ENCODE measurements around the gene ARHGAP10.
"Not testable (repeated sequence)": the region's sequence is repeated elsewhere in the genome, so short reads cannot be mapped to it uniquely, and the experiment has no call there.

Gene ARHGAP10

DNA sequence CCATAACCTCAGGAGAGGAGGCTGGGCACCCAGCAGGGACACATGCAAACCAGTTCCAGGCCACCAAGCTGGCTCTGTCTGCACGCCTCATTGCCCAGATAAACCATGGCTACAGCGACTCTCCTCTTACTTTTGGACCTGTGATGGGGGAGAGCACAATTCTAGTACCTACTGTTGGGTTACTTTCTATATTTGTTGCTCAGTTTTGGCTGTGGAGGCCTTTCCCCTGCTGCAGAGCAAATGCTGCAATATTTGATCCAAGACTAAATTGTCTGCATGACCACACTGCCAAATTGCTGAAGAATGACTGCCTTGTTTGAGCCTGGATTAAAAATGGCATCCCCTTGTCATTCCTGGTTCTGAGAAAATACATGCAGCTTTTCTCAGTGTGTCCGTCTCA, 253.5 kb downstream of the ARHGAP10 start:
- DNase-seq (ENCODE audit: low read depth) = no peak

DNA sequence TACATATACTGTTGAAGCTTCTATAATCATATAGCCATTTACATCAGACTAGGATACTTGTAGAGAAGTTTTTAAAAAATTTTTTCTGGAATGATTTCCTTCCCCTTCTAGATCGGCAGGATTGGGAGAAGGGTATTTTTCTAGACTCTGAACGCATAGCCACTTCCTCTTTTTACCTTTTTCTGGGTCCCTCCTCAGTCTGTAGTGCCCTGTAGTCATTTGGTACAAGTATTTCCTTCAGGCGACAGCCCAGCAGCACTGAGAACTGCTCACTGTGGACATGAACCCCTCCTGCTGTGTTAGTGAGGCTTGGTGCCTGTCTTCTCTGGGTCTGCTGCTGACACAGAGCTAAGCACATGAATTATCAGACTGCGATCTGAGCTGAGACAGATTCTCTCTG, 255.4 kb downstream of the ARHGAP10 start:
- no peak for DNase-seq (ENCODE audit: low read depth)

DNA sequence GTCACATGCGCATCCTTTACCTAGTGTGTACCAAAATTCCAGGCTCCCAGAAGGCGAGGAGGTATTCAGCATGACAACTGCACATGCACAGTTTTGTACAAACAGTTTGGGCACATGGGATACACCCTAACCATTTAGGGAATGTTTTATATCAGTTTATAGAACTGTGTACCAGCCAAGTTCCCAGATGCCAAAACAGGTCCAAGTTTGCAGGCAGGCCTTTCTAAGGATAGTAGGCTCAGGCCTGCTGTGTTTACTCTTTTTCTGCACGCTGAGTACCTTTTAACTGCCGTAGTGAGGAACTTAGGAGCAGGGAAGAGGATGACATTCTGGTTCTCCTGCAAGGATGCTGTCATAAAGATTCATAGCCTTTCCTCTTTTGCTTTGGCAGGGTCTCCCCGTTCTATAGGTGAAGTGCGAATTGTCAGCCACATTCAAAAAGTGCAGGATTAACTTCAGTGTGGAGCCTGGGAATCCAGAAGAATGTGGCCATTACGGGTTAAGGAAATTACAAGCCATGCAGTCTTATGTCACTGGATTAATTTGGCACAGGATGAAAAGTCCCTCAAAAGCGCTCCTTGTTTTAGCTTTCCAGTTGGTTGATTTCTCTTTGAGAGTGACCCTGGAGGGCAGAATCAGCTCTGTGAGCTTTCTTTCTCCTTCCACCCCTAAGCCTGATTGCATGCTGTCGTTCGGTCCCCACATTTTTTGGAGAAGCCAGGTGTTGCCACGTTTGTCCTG, 259.8 kb downstream of the ARHGAP10 start:
- DNase-seq (ENCODE audit: low read depth) = no peak

DNA sequence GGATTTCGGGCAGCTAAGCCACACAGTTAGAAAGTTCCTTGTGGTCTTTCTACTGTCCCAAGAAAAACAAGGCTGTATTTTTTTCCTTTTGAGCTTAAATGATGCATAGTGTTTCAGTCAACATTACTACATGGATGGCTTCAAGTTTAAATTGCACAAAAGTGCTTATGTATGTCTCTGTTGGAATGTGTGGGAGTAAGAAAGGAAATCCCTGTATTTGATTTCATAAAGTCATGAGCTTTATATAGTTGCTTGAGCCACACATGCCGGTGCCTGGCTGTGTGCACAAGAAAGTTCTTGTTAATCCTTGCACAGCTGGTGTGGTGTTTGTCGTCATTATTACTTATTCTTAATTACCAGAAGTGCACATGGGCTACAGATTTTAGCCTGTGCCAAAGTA, 262.2 kb downstream of the ARHGAP10 start:
- no peak for DNase-seq (ENCODE audit: low read depth)

DNA sequence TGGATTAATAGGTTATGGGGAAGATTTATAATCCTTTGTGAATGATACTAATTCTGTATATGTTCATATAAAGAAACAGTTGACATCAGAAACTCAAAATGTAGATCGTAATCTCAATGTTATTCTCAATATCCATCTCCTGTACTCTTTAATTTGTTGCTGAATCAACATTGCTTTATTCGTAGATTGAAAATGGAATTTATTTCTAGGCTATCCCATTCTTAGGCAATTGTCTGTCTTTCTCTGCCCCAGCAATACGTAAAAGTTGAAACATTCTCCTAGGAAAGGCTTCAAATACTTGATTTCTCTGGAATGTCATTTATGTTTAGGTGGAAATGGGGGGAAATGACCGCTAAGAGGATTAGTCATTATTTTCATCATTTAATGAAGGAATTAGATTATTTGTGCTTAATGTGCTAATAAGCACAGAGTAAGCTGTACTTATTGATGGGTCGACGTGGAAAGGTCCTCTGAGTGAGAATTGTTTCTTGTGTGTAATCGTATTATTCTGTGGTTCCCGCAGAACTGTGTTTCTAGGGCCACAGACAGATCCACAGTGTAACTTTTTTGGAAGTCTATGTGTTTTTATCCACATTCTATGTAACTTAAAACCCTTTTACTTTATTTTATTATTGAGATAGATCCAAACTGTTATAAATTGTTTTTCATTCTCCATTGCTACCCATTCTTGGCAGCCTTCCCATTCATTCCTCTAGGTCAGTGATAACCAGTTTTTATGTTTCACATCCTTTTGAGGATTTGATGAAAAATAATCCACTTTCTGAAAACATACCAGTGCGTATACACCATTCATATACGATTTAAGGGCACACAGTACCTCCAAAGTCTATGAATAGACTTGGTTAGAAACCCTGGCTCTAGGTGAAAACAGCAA, 262.9 kb downstream of the ARHGAP10 start:
- no peak for DNase-seq (ENCODE audit: low read depth)

DNA sequence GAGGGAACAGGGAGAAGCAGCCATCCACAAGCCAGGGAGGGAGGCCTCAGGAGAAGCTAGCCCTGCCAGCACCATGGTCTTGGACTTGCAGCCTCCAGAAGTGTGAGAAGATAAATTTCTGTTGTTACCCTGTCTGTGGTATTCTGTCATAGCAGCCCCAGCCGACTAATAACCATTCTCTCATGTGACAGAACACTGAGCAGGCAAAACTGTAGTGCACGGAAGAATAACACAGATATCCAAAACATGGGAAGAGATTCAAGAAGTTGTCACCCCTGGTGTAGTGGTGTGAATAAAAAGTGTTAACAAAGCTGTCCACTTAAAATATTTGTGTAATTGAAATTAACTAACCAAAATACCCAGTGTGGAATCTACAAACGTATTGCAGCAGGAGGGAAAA, 265.0 kb downstream of the ARHGAP10 start:
- DNase-seq (ENCODE audit: low read depth) = no peak

DNA sequence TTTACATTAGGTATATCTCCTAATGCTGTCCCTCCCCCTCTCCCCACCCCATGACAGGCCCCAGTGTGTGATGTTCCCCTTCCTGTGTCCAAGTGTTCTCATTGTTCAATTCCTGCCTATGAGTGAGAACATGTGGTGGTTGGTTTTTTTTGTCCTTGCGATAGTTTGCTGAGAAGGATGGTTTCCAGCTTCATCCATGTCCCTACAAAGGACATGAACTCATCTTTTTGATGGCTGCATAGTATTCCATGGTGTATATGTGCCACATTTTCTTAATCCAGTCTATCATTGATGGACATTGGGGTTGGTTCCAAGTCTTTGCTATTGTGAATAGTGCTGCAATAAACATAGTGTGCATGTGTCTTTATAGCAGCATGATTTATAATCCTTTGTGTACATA, 268.1 kb downstream of the ARHGAP10 start:
- DNase-seq (ENCODE audit: low read depth) = not testable (repeated sequence)

DNA sequence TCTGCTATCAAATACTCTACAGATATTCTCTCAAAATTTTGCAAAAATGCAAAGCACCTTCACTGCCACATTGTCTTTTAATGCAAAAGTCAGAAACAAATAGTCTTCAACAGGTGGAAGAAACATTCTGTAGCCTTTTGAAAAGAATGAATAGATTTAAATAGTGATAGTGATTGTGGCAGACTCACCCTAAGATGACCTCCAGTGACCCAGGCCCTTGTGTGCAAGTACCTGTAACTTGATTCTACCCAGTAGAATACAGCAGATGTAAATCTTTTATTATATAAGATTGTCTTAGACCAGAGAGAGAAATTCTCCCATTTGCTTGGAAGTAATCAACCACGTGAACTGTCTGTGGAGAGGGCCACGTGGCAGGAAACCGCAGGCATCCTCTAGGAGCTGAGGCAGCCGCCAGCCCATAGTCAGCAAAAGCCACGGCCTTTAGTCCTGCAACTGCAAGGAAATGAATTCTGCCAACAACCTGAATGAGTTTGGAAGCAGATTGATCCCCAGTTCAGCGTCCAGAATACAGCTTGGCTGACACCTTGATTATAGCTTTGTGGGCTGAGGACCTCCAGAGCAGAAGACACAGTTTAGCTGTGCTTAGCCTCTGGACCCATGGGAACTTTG, 272.5 kb downstream of the ARHGAP10 start:
- DNase-seq (ENCODE audit: low read depth) = no peak

DNA sequence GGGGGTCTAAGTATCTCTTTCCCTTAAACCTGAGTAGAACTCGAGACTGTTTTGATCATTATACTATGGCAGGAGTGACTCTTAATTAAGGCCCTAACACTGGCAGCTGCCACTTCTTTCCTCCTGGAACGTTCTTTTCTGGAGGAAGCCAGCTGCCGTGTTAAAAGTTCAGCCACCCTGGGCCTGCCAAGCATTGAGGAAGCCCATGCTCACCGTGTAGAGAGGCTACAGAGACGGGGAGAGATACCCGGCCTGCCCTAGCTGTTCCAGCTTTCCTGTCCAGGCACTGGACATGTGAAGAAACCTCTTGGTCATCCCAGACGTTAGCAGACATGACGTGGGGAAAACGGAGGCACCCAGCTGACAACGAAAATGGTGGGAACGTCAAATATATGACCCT, 274.1 kb downstream of the ARHGAP10 start:
- no peak for DNase-seq (ENCODE audit: low read depth)

DNA sequence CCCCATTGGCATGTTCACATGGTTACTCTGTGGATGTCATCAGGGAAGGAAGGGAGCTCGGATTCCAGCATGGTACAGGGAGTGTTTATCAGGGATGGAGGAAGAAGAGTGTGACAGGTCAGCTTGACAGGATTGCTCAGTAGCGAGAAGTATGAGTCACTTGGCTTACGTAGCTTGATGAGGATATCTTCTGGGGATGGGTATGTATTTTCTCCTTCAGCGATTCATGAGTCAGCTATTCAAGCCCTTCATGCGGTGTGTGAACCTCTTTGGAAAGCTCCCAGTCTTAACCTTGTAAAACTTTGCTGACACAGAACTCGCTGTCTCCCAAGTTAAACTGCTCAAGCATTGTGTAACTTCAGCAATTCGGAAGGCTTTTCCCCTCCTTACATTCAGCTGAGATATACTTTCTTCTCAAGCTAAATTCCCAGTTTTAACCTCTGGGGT, 275.4 kb downstream of the ARHGAP10 start:
- no peak for DNase-seq (ENCODE audit: low read depth)

DNA sequence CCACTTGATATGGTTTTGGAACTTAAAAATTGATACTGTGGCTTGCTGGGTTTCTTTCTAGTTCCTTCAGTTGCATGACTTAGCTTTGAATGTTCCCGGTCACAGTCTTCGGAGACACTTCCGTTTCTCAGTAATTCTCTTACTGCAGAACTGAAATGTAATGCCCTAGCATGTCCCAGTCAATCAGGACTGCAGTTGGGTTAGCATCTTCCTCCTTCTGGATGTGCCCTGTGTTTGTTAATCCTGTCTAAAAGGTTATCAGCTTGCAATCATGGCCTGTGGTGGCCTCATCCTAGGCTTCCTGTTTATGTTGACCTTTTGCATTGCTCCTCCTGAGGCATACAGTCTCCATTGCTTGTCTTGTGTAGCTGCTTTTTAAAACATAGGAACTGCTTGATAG, 275.9 kb downstream of the ARHGAP10 start:
- no peak for DNase-seq (ENCODE audit: low read depth)

DNA sequence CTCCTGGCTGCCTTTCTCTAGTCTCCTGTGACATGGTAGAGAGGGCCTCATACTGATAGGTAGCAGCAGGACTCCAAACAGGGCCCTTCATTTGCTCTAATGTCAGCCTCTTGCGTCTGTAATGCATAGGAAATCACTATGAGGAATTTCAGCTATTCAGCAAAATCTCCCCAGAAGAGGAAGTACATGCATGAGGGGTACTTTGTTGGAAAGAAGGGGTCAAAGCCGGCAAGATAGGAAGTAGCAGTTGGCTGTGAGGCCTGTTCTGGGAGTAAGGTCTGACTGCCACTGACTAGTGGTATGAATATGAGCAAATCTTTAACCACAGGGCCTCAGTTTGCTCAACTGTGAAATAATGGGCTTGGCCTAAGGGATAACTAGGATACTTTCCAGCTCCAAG, 283.2 kb downstream of the ARHGAP10 start:
- DNase-seq (ENCODE audit: low read depth) = no peak

DNA sequence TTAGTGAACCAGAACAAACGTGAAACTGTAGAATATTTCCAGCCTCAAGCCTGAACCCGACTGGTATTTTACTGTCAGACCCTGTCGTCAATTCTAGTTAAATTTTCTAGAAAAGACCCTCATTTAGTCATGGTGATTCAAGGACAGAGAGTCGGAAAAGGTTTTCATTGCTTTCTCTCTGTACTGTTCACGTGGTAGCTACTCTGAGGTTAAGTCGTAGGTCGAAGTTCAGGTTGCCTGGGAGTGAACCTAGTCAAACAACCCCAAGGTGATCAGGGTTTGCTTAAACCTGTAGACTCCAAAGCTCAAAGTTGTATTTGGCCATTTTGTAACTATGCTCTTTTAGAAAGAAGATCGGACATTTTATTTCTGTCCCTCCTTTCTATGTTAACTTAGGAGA, 283.6 kb downstream of the ARHGAP10 start:
- DNase-seq (ENCODE audit: low read depth) = no peak

DNA sequence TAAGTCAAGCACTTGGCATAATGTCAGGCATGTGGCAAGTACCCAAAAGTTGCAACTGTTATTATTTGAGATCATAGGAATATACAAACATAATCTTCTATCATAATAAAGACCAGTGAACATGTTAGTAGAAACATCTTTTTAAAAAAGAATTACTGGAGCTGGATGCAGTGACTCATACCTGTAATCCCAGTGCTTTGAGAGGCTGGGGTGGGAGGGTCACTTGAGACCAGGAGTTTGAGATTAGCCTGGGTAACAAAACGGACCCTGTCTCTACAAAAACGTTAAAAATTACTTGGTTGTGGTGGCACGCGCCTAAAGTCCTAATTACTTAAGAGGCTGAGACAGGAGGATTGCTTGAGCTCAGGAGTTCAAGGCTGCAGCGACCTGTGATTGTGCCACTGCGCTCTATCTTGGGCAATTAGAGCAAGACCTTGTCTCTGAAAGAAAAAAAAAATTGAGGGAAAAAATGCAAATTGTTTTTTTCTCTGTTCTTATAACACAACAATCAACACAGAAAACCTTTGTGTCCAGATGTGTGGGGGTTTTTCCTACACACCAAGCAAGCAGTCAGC, 284.3 kb downstream of the ARHGAP10 start:
- DNase-seq (ENCODE audit: low read depth) = no peak

DNA sequence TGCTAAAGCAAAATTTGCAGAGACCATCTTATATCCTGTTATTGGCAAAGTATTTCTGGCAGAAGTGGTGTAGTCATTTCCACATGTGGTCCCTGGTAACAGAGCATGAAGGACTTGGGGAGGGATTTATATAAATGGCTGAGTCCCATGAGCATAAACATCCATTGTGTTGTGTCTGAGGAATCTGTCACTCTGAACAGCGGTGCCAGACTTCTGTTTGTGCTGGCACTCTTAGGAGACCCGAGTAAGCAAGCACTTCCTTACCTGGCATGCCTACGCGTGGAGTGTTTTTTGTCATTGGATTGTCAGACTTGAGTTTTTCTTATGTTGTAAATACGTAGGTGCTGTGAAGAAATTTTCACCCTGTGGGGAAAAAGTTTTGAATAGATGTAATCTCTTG, 285.9 kb downstream of the ARHGAP10 start:
- no peak for DNase-seq (ENCODE audit: low read depth)

DNA sequence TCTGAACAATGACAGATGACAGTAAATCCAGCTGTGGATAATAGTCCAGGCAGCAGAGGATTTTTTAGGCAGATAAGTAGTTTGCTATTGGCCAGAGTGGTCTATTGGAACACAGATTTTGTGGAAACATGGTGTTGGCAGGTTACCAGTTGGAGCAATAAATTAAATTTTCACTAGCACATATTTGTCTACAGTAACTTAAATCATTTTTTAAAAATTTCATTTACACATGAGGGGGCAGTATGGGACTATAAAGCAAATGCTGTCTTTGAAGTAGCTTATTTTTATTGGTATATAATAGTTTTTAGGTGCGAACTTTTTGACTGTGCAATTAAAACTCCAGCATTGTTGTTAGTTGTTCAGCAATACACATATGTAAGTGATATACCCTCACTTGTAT, 289.8 kb downstream of the ARHGAP10 start:
- DNase-seq (ENCODE audit: low read depth) = no peak

DNA sequence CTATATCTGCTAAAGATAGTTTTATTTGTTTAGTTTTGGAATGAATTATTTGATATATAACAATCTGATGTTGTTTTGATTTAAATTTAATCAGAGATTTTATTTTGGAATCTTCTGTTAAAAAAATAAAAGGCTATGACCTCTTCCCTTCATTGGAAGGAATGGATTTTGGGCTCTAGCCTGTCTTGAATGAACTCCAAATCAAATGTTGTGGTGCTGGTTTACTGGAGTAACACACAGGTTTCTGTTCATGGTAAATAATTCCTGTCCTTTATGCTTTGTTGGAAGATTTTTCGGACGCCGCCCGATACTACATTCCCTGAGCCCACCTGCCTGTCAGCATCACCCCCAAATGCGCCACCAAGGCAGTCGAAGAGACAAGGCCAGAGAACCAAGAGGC, 291.1 kb downstream of the ARHGAP10 start:
- DNase-seq (ENCODE audit: low read depth) = no peak

DNA sequence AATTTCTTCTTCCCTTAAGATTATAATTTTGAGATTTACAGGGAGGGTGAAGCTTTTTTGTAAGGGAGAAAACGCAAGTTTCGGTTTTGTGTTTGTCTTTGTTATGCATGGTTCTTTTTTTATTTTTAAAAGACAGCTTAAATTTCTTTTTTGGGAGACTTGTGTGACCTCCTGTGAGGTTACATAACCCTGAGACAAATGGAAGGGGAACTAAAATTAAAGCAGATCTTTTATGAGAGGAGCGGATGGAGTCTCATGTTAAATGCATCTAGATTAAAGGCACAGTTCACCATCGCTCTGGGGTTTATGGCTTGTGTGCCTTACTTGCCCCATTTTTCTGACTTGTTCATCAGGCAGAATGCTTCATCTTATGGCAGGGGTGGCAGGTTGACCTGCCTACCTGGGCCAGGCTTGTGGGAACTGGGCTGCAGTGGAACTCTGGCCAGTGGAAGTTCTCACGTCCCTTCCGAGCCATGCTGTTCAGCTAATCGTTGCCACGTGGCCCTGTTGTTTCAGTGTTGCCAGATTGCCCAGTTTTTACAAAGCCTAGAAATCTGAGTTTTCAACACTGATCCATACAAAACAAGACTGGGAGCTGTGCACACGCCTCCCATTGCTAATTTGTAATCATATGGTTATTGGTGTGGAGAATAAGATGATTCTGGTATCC, 291.8 kb downstream of the ARHGAP10 start:
- no peak for DNase-seq (ENCODE audit: low read depth)

DNA sequence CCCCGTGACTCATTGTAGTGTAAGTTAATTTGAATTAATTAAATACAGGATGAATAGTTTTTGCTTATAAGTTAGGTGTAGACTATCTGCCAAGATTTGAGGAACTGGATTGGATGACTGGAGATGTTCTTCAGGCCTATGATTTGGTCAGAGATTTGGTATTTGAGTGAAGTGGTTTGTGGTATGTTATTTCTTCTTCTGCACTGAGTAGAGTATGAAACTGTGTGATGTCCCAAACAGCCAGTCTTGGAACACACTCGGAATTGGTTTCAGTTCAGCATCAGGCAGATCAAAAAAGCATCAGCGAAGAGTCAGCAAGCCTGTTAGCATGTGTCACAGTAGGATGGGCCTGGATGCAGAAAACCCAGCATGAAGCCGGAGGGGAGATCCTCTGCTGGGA, 294.1 kb downstream of the ARHGAP10 start:
- no peak for DNase-seq (ENCODE audit: low read depth)

DNA sequence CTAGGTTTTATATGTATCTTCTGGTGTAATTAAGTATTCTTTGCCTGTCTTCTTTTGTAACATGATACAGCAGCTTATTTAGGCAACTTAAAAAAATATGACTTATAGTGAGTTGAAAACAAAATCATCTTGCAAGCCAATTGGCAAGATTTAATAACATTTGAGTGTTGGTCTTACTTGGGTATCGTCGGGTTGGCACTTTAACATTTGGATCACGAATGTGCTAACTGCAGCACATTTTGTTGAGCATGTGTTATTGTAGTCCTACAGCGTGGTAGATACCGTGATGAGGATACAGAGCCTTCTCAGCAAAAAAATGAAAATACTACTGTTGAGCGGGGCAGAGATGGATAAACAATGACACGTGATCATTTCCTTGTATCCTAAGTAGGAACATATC, 295.3 kb downstream of the ARHGAP10 start:
- no peak for DNase-seq (ENCODE audit: low read depth)

DNA sequence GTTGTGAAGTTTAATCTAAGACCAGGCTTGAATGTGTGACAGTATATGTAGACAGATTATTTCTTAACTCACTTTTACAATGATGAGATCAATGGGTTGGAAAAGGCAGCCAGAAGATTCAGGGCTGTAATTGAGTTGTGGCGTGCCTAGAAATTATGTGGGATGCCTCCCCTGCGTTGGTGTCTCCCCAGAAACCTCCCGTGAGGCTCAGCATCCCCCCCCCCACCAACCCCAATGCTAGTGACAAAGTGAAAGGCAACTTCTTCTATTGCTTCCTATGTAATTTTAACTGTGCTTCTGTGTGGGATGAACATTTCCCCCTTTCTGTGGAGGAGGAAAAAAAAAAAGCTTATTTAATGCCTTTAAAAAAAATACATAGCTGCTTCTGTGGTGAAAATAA, 297.9 kb downstream of the ARHGAP10 start:
- no peak for DNase-seq (ENCODE audit: low read depth)
